ENCODE results near the gene FOXB1.

GRCh38 chr15:60005352-60006202, 1.5 kb downstream of the FOXB1 start:
- TF ChIP-seq CTCF (IDR thresholded peaks at IDR 0.05) (no peak), POLR2AphosphoS5 (IDR thresholded peaks at IDR 0.05) (no peak), POLR2A (IDR thresholded peaks at IDR 0.05; ENCODE audit: low read depth) (no peak)

All from esophagus muscularis mucosa (tissue), 3 donors.